Left renal cortex interstitium (tissue), 4 donors: ENCODE results near the gene CHMP4A. TPM values are rescaled to one million over a fixed set of nuclear protein-coding genes. Genes with fewer than 3 reads are reported as not detected.

Experiments used
- DNase-seq, 4 donors: peaks; one replicate each; pipeline ENCODE4 v3.0.0-alpha.2; 2013; ENCODE audit warnings: low read depth in 4 of 4, low spot score in 2 of 4, missing footprints in 1 of 4
- polyA plus RNA-seq, 4 donors: library from polyadenylated mRNA; unstranded; fragments of 120-200 nt; gene quantifications; one replicate each; pipeline ENCODE4 v1.2.1, GENCODE V29; 2013; ENCODE audit not compliant: insufficient read length in 4 of 4

Gene CHMP4A
- polyA plus RNA-seq, 4 donors = 43.3 to 76.6 (median 53.2) TPM

- no peak for DNase-seq
Observed at GRCh38 chr14:24182110-24182882, 31.0 kb downstream of the CHMP4A start.

- no peak for DNase-seq
Observed at GRCh38 chr14:24181371-24182077, 31.8 kb downstream of the CHMP4A start.

DNA sequence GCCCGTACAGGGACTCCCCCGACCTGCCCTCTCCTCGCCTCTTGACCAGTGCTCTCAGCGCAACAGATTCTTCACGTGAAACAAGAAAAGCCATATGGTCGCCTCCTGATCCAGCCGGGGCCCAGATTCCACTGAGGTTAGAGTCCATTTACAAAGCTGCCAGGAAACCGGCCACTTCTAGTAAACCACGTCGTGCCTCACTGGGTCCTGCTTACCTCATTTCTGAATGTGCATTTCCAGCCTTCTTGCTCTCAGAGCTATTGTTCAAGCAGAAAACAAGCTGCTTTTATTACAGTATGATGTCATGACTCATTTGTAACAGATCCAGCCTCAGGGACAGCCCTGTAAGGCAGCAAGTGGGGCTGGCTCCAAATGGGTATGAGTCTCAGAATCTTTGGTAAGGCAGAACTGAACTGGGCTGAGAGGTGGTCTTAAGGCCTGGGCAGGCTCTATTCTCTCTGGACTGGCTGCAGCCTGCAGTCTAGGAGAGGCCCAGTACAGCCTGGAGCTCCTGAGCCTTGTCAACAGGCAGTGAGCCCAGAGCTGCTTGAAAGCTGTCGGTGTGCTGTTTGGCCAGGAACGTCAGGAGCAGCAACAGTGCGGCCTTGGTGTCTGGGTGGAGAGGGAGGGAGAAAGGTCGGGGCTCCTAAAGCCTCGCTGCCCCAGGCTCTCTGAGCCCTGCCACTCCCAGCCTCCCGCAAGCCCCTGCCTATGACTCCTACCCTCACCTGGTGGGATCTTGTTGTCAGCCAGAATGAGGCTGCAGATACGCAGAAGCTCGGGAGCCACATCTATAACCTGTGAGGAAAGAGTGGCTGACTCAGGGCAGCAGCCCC, 33.1 kb downstream of the CHMP4A start:
- DNase-seq = no peak

DNA sequence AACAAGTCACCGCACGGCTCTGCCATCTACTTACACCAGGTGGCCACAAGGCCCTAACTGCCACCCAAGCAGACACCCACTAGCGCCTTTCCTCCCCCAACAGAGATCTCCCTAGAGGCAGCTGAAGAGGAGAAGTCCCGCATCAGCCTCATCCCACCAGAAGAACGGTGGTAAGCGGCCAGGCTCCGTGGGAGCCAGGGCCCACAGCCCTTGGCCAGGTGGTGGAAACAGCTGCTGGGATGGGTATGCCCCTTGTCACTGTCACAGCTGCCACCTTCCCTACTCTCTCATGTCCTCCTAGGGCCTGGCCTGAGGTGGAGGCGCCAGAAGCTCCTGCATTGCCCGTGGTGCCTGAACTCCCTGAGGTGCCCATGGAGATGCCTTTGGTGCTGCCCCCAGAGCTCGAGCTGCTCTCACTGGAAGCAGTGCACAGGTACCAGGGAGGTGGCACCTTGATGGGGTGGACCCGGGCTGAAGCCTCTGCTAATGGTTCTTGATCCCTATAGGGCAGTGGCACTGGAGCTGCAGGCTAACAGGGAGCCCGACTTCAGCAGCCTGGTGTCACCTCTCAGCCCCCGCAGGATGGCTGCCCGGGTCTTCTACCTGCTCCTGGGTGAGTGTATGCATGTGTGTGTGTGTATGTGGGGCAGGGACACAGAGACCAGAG, 33.9 kb downstream of the CHMP4A start:
- DNase-seq = no peak

DNA sequence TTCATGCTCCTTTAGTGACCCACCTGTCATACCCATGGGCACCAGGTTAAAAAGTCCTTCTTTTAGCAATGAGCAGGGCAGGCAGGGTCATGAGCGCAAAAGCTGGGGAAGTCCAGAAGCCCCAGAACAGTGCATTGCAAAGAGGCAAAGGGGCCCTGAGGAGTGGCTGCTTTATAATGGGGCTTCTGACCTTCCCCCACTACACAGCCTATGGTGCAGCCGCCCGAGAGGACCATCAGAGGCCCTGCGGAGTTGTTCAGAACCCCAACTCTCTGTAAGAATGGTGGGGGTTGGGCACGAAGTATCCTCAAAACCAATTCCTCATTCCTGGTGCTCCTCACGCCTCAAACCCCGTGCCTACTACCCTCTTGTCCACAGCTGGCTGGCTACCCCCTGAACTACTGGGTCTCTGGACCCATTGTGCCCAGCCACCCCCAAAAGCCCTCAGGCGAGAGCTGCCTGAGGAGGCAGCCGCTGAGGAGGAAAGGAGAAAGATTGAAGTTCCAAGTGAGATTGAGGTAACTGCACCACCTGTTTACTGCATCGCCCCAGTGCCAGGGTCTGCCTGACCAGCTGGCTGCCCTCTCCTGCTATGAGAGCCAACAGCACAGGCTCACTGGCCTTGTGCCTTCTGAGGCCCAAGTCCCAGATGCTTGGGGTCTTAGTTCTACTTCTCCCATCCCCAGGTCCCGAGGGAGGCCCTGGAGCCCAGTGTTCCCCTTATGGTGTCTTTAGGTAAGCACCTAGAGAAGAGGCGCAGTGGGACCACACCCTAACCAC, 34.7 kb downstream of the CHMP4A start:
- DNase-seq = no peak

- DNase-seq = no peak
Observed at GRCh38 chr14:24177891-24178290, 35.4 kb downstream of the CHMP4A start.

GRCh38 chr14:24177041-24177825, 36.1 kb downstream of the CHMP4A start:
- no peak for DNase-seq

DNA sequence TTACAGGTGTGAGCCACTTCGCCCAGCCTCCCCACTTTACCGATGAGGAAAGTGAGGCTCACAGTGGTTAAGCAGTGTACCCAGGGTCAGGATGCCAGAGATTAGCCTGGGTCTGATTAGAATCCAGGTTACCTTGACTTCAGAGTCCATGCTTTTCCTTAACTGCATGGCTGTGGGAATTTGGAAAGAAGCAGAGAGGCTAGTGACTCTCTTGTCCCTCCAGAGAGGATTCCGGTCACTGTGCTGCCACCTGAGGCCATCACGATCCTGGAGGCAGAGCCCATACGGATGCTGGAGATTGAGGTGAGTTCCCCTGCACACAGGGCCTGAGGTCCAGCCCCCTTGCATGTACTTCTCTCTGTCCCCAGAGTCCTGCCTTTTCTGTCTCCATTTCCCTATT, 36.7 kb downstream of the CHMP4A start:
- no peak for DNase-seq

GRCh38 chr14:24172871-24173281, 40.4 kb downstream of the CHMP4A start:
- DNase-seq = no peak

- no peak for DNase-seq
Observed at GRCh38 chr14:24172261-24172860, 40.9 kb downstream of the CHMP4A start.

GRCh38 chr14:24171422-24172260, 41.6 kb downstream of the CHMP4A start, which contains the start of gene REC8:
Gene REC8 (plus strand): TSS chr14:24172080. CDS start chr14:24172553, 473 bp downstream.
- DNase-seq = peak; percentile 77 to 92 (median 81)

DNA sequence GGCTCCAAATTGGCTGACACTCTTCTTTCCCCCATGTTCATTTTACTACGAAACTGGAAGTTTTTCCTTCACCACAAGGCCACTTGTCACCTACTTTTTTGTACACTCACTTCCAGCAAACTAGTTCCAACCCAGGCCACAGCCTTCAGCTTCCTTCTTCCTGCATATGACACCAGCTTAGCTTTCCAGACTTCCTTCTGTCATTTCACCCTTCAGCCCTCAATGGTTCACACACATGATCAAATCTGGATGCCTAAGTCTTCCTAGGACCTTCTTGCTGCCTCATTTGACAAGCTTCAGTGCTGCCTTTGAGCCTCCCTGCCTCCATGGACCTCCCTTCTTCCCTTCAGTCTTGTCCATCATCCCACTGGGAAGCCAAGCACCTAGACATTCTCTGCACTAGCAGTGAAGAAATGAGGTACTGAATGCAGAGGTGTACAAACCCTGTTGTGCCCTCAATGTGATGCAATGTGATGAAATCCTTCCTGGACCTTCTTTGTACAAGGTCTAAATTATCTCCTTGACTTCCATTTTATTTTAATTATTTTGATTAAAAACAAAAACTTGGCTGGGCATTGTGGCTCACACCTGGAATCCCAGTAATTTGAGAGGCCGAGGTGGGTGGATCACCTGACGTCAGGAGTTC, 45.7 kb downstream of the CHMP4A start:
- DNase-seq = no peak

DNA sequence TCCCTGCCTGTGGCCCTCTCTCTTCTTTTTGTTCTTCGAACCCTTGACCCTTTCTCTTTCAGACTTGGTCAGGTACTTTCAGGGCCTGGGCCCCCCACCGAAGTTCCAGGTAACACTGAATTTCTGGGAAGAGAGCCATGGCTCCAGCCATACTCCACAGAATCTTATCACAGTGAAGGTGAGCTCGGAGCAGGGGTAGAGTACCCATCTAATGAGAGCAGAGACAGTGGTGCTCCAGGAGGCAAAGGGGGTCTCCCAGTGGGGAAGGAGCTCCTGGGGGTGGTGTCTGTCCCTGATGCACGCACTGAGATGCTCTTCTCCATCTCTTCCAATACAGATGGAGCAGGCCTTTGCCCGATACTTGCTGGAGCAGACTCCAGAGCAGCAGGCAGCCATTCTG, 47.5 kb downstream of the CHMP4A start:
- DNase-seq = no peak

DNA sequence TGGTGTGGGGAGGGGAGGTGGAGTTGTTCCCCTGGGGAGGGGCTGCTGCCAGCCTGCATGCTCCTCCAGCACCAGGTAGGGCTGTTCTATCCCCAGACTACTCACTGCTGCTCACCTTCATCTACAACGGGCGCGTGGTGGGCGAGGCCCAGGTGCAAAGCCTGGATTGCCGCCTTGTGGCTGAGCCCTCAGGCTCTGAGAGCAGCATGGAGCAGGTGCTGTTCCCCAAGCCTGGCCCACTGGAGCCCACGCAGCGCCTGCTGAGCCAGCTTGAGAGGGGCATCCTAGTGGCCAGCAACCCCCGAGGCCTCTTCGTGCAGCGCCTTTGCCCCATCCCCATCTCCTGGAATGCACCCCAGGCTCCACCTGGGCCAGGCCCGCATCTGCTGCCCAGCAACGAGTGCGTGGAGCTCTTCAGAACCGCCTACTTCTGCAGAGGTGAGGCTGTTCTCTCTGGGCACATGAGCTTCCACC, 48.7 kb downstream of the CHMP4A start:
- no peak for DNase-seq

GRCh38 chr14:24162093-24162492, 51.2 kb downstream of the CHMP4A start:
- DNase-seq = no peak

GRCh38 chr14:24160850-24161804, 52.2 kb downstream of the CHMP4A start, which contains the start of gene IRF9:
Gene IRF9 (plus strand): TSS chr14:24161265. CDS start chr14:24162145, 880 bp downstream.
- peak; percentile 91 to 96 (median 92) for DNase-seq
